Midbrain (tissue), 1 donor: Measurements from ENCODE around the gene CUTA.

Experiments
- DNase-seq: peaks from one replicate; lab custom pipeline; 2025; lab: John Stamatoyannopoulos, UW

The CUTA gene

GRCh38 chr6:33439956-33440648, 22.2 kb upstream of the CUTA start:
- DNase-seq = no peak

GRCh38 chr6:33438978-33439594, 21.2 kb upstream of the CUTA start:
- no peak for DNase-seq

GRCh38 chr6:33437666-33438065, 19.8 kb upstream of the CUTA start:
- DNase-seq = no peak

- DNase-seq = no peak
Observed at GRCh38 chr6:33434961-33435360, 17.1 kb upstream of the CUTA start.

- DNase-seq = no peak
Observed at GRCh38 chr6:33433544-33434191, 15.8 kb upstream of the CUTA start.

- no peak for DNase-seq
Observed at GRCh38 chr6:33433001-33433543, 15.2 kb upstream of the CUTA start.

- no peak for DNase-seq
Observed at GRCh38 chr6:33432546-33432945, 14.6 kb upstream of the CUTA start.

- DNase-seq = no peak
Observed at GRCh38 chr6:33431880-33432541, 14.1 kb upstream of the CUTA start.

- DNase-seq = peak; percentile 78
Observed at GRCh38 chr6:33430991-33431879, 13.3 kb upstream of the CUTA start.

GRCh38 chr6:33430334-33430733, 12.4 kb upstream of the CUTA start:
- no peak for DNase-seq

- DNase-seq = no peak
Observed at GRCh38 chr6:33429750-33430052, 11.8 kb upstream of the CUTA start.

GRCh38 chr6:33428966-33429749, 11.3 kb upstream of the CUTA start:
- DNase-seq = no peak

- DNase-seq = peak; percentile 40
Observed at GRCh38 chr6:33428224-33428965, 10.5 kb upstream of the CUTA start.

GRCh38 chr6:33427585-33428223, 9.8 kb upstream of the CUTA start:
- peak; percentile 45 for DNase-seq

- peak; percentile 8 for DNase-seq
Observed at GRCh38 chr6:33426590-33427511, 8.9 kb upstream of the CUTA start.

GRCh38 chr6:33425668-33426577, 8.0 kb upstream of the CUTA start:
- peak; percentile 68 for DNase-seq

- DNase-seq = no peak
Observed at GRCh38 chr6:33424855-33425667, 7.2 kb upstream of the CUTA start.
